Neural cell (in vitro differentiated cells): ENCODE results near the gene ANKRD7. TPM values are rescaled to one million over a fixed set of nuclear protein-coding genes. Genes with fewer than 3 reads are reported as not detected.

ENCODE experiments used
- H2AFZ ChIP-seq: fragments of 200-600, 300-800 bp; sonication (generic), shearing (Covaris generic); 2 replicates; pipeline ENCODE4 v1.6.0; 2014; ENCODE audit warnings: low read depth, mild to moderate bottlenecking, antibody characterized with exemption, low read length, moderate library complexity
- H3F3A ChIP-seq: fragments of 200-600 bp; shearing (Covaris generic); 2 replicates; pipeline ENCODE4 v1.6.1; 2016; ENCODE audit warnings: mild to moderate bottlenecking, moderate library complexity, mixed read lengths, antibody characterized with exemption, low read length; ENCODE audit not compliant: insufficient read depth, poor library complexity, severe bottlenecking
- H3K27ac ChIP-seq: fragments of 200-600, 300-800 bp; sonication (generic), shearing (Covaris generic); 2 replicates; pipeline ENCODE4 v1.5.1; 2014; ENCODE audit warnings: mild to moderate bottlenecking, low read length, moderate library complexity
- H3K27me3 ChIP-seq: fragments of 300-800, 200-600 bp; sonication (generic), shearing (Covaris generic); 2 replicates; pipeline ENCODE4 v1.6.0; 2014; ENCODE audit warnings: mild to moderate bottlenecking, low read depth, low read length, moderate library complexity; ENCODE audit not compliant: insufficient read depth
- H3K36me3 ChIP-seq: fragments of 300-800, 200-600 bp; sonication (generic), shearing (Covaris generic); 2 replicates; pipeline ENCODE4 v1.5.1; 2014; ENCODE audit warnings: mild to moderate bottlenecking, antibody characterized with exemption, low read length, moderate library complexity; ENCODE audit not compliant: insufficient read depth
- H3K4me2 ChIP-seq: fragments of 300-800, 200-600 bp; sonication (generic), shearing (Covaris generic); 2 replicates; pipeline ENCODE4 v1.6.0; 2014; ENCODE audit warnings: mild to moderate bottlenecking, low read length
- H3K4me3 ChIP-seq: fragments of 300-800, 200-600 bp; sonication (generic), shearing (Covaris generic); 2 replicates; pipeline ENCODE4 v1.5.1; 2014; ENCODE audit warnings: mild to moderate bottlenecking, low read length, moderate library complexity
- H3K79me2 ChIP-seq: fragments of 200-600 bp; shearing (Covaris generic); replicated peaks from 2 replicates; pipeline ENCODE4 v1.6.0; 2014; ENCODE audit warnings: mild to moderate bottlenecking, low read length, moderate library complexity; ENCODE audit not compliant: insufficient read depth
- H3K9ac ChIP-seq: fragments of 300-800, 200-600 bp; sonication (generic), shearing (Covaris generic); 2 replicates; pipeline ENCODE4 v1.6.1; 2016; ENCODE audit warnings: mild to moderate bottlenecking, low read length, mixed read lengths
- H3K9me2 ChIP-seq: fragments of 200-600 bp; shearing (Covaris generic); 2 replicates; pipeline ENCODE4 v1.6.1; 2016; ENCODE audit warnings: mild to moderate bottlenecking, low read length, mixed read lengths; ENCODE audit not compliant: insufficient read depth
- H3K9me3 ChIP-seq: fragments of 200-600, 300-800 bp; sonication (generic), shearing (Covaris generic); 2 replicates; pipeline ENCODE4 v1.6.1; 2016; ENCODE audit warnings: mild to moderate bottlenecking, mixed run types, low read length, moderate library complexity, mixed read lengths
- H4K20me1 ChIP-seq: fragments of 200-600 bp; shearing (Covaris generic); 2 replicates; pipeline ENCODE4 v1.6.1; 2016; ENCODE audit warnings: mild to moderate bottlenecking, mixed run types; ENCODE audit not compliant: insufficient read depth
- CTCF ChIP-seq: fragments of 450-650 bp; IDR thresholded peaks from 2 replicates; pipeline ENCODE4 v1.5.1; 2014; ENCODE audit warnings: antibody characterized with exemption, mild to moderate bottlenecking, moderate library complexity; ENCODE audit not compliant: poor library complexity, severe bottlenecking
- EP300 ChIP-seq: fragments of 450-650 bp; conservative IDR thresholded peaks from 2 replicates; pipeline ENCODE4 v1.6.1; 2014; ENCODE audit warnings: antibody characterized with exemption, mild to moderate bottlenecking, moderate library complexity; ENCODE audit not compliant: poor library complexity, severe bottlenecking
- EZH2 ChIP-seq: fragments of 200-600, 300-800 bp; shearing (Covaris generic), sonication (generic); IDR thresholded peaks from 2 replicates; pipeline ENCODE4 v1.6.1; 2014; ENCODE audit warnings: antibody characterized with exemption, low read length, borderline replicate concordance, mild to moderate bottlenecking; ENCODE audit not compliant: insufficient read depth, poor library complexity, severe bottlenecking
- MXI1 ChIP-seq: fragments of 450-650 bp; conservative IDR thresholded peaks from 2 replicates; pipeline ENCODE4 v1.6.1; 2014; ENCODE audit warnings: antibody characterized with exemption, mild to moderate bottlenecking; ENCODE audit not compliant: poor library complexity, severe bottlenecking
- POLR2AphosphoS5 ChIP-seq: IDR thresholded peaks from 2 replicates; pipeline ENCODE4 v1.6.1; 2012
- RAD21 ChIP-seq: fragments of 450-650 bp; conservative IDR thresholded peaks from 2 replicates; pipeline ENCODE4 v1.6.1; 2014; ENCODE audit warnings: antibody characterized with exemption, mild to moderate bottlenecking, moderate library complexity
- REST ChIP-seq: IDR thresholded peaks from 2 replicates; pipeline ENCODE4 v1.6.1; 2012; ENCODE audit warnings: borderline replicate concordance
- SMC3 ChIP-seq: fragments of 450-650 bp; conservative IDR thresholded peaks from 2 replicates; pipeline ENCODE4 v1.6.1; 2014; ENCODE audit warnings: antibody characterized with exemption, mild to moderate bottlenecking, moderate library complexity; ENCODE audit not compliant: poor library complexity
- TAF1 ChIP-seq: IDR thresholded peaks from 2 replicates; pipeline ENCODE4 v1.6.1; 2012; ENCODE audit warnings: low read depth
- polyA plus RNA-seq: library from polyadenylated mRNA; depleted of rRNA; stranded (reverse); fragments of >200 nt; gene quantifications from 2 replicates; pipeline ENCODE4 v1.2.3, GENCODE V29; 2014

ANKRD7 gene
- polyA plus RNA-seq, 1 donor from 2014 or later, result not detected

- Histone ChIP-seq H3K4me2 (no peak overlapping the region), H4K20me1 (no peaks in the 10 kb centered on the region), H3F3A (no peaks in the 10 kb centered on the region), H3K36me3 (no peaks in the 10 kb centered on the region), H2AFZ (no peak overlapping the region), H3K27ac (no peak overlapping the region), H3K79me2 (no peaks in the 10 kb centered on the region), H3K9me2 (no peaks in the 10 kb centered on the region), H3K9me3 (no peaks in the 10 kb centered on the region), H3K9ac (no peak overlapping the region), H3K4me3 (no peak overlapping the region), H3K27me3 (no peaks in the 10 kb centered on the region)
- TF ChIP-seq TAF1 (no peak), RAD21 (no peak), REST (no peak), EZH2 (no peak), SMC3 (no peak), POLR2AphosphoS5 (no peak), CTCF (no peak), MXI1 (no peak), EP300 (no peak)
Measured at GRCh38 chr7:118232837-118233236, 8.3 kb downstream of the ANKRD7 start.

- H3K27ac ChIP-seq, result no peak overlapping the region
- no peaks in the 10 kb centered on the region for H3K79me2 ChIP-seq
- TF ChIP-seq TAF1 (no peak), CTCF (no peak), SMC3 (no peak), MXI1 (no peak), RAD21 (no peak), EP300 (no peak), POLR2AphosphoS5 (no peak), EZH2 (no peak), REST (no peak)
- H3K9me3 ChIP-seq, result no peaks in the 10 kb centered on the region
- H3K27me3 ChIP-seq, result no peaks in the 10 kb centered on the region
- no peaks in the 10 kb centered on the region for H3K9me2 ChIP-seq
- no peak overlapping the region for H3K9ac ChIP-seq
- no peaks in the 10 kb centered on the region for H4K20me1 ChIP-seq
- H3K4me3 ChIP-seq, result no peak overlapping the region
- no peak overlapping the region for H3K4me2 ChIP-seq
- H3F3A ChIP-seq, result no peaks in the 10 kb centered on the region
- no peak overlapping the region for H2AFZ ChIP-seq
- no peaks in the 10 kb centered on the region for H3K36me3 ChIP-seq
Measured at GRCh38 chr7:118233799-118234198, 9.3 kb downstream of the ANKRD7 start.
